Gastrocnemius medialis (tissue), 4 donors: Measurements from ENCODE around the gene NFASC.

Source experiments
- POLR2A ChIP-seq, 2 donors: fragments of 450-650 bp; IDR thresholded peaks; one replicate each; pipeline ENCODE4 v1.6.1; 2017; ENCODE audit warnings: antibody characterized with exemption in 2 of 2, mild to moderate bottlenecking in 2 of 2, moderate library complexity in 2 of 2
- TF ChIP-seq, protein P1 (sequence below), 5 experiments: fragments of 450-650 bp in 3 of 5; fragments of 200-600 bp in 2 of 5; sonication (generic) in 2 of 5; IDR thresholded peaks in 4 of 5; conservative IDR thresholded peaks in 1 of 5; 1 replicate in 4 of 5; 2 replicates in 1 of 5; pipeline ENCODE4 v1.5.1; 2016 to 2019; ENCODE audit warnings: antibody characterized with exemption in 5 of 5, mild to moderate bottlenecking in 3 of 5, moderate library complexity in 3 of 5

DNA sequence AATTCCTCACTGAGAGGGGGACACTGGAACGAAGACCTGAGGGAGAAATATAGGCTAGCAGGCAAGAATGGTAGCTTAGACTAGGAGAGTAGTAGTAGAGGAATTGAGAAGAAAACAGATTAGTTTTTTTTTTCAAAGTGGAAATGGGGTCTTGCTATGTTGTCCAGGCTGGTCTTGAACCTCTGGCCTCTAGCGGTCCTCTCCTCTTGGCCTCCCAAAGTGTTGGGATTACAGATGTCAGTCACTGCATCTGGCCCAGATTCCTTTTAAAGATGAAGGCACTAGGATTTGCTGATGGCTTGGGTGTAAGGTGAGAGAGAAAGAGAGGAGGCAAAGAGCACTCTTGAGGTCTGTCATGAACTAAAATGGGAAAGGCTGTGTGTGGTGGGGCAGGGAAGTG is 30.1 kb downstream of the NFASC start:
- TF ChIP-seq, protein P1, sequence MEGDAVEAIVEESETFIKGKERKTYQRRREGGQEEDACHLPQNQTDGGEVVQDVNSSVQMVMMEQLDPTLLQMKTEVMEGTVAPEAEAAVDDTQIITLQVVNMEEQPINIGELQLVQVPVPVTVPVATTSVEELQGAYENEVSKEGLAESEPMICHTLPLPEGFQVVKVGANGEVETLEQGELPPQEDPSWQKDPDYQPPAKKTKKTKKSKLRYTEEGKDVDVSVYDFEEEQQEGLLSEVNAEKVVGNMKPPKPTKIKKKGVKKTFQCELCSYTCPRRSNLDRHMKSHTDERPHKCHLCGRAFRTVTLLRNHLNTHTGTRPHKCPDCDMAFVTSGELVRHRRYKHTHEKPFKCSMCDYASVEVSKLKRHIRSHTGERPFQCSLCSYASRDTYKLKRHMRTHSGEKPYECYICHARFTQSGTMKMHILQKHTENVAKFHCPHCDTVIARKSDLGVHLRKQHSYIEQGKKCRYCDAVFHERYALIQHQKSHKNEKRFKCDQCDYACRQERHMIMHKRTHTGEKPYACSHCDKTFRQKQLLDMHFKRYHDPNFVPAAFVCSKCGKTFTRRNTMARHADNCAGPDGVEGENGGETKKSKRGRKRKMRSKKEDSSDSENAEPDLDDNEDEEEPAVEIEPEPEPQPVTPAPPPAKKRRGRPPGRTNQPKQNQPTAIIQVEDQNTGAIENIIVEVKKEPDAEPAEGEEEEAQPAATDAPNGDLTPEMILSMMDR (IDR thresholded peaks at IDR 0.05 in 4 of 5, conservative IDR thresholded peaks at IDR 0.05 in 1 of 5): no peak
- TF ChIP-seq POLR2A (IDR thresholded peaks at IDR 0.05): no peak
